Measurements from ENCODE around the gene BEND5.

Gene BEND5

DNA sequence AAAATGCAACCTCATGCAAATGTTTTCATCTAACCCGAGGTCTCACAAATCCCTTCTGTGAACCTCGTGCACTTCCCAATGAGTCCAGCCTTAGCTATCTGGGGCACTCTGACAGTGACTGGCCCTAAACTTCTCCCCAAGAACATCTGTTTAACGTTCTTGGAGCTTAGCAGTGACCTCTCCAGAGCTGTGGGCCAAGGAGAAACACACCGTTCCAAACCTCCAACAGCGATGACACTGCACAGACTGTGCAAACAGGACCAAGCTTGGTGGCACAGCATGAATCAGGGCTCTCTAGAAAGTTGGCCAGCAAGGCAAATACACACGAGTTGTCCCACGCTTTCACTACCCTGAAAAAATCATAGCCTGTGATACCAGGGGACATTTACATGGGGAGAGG is 15.8 kb downstream of the BEND5 start:
- Histone ChIP-seq H3K9me3 (ENCODE audit: low read depth, low read length) (no peaks in the 10 kb centered on the region), H3K4me3 (no peak overlapping the region), H3K27ac (no peak overlapping the region), H3K36me3 (ENCODE audit: insufficient read depth, low read length) (peaks cover 17% of the 10 kb centered on the region; the same call in 1 of the 2 replicates), H3K9ac (ENCODE audit: insufficient read length) (no peak overlapping the region)
- TF ChIP-seq FOXP2 (optimal IDR thresholded peaks at IDR 0.05; ENCODE audit: control extremely low read depth, extremely low read length, insufficient read depth) (no peak), EZH2 (IDR thresholded peaks at IDR 0.05) (no peak), POLR2AphosphoS5 (IDR thresholded peaks at IDR 0.05; ENCODE audit: borderline replicate concordance, low read depth, low read length) (no peak)
- no peak for DNase-seq (ENCODE audit: low read depth, low spot score)

DNA sequence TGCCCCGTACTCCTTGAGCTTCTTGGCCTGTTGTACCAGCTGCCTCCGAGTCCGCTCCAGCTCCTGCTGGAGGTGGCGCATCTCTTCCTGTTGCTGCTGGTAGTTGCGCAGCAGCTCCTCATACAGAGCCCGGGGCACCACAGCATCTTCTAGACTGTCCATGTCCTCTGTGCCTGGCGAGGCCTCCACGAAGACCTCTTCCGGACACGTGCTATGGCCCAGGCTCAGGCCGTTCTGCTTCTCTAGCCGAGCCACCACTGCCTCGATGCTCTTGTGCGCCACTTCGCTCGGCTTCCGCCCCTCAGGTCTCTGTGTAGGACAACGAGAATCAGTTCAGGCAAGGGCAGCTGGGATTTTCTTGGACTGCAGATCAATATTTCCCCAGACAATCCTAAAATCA is 17.7 kb downstream of the BEND5 start:
- peaks cover 16% of the 10 kb centered on the region; the same call in 1 of the 2 replicates for H3K36me3 ChIP-seq (ENCODE audit: insufficient read depth, low read length)
- H3K27ac ChIP-seq, result no peak overlapping the region
- no peaks in the 10 kb centered on the region for H3K9me3 ChIP-seq (ENCODE audit: low read depth, low read length)
- H3K9ac ChIP-seq (ENCODE audit: insufficient read length), result no peak overlapping the region
- no peak for DNase-seq (ENCODE audit: low read depth, low spot score)
- H3K4me3 ChIP-seq, result no peak overlapping the region
- TF ChIP-seq POLR2AphosphoS5 (IDR thresholded peaks at IDR 0.05; ENCODE audit: borderline replicate concordance, low read depth, low read length) (no peak), FOXP2 (optimal IDR thresholded peaks at IDR 0.05; ENCODE audit: control extremely low read depth, extremely low read length, insufficient read depth) (no peak), EZH2 (IDR thresholded peaks at IDR 0.05) (no peak)

DNA sequence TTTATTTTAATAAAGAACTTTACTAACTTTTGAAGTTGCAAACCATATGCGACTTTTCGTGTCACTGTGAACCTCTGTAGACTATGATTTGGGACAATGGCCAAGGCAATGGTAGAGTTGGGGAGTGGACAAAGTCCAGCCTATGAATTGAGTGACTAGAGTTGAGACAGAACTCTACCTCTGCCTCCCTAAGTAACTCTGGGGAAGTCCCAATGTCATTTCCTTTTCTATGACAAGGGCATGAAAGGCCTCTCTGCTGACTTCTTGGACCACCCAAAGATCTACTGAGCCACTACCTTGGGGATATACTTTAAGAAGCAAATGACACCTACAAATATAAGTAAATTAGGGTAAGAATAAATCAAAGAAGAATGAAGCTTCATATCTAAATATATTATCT is 19.3 kb downstream of the BEND5 start:
- Histone ChIP-seq H3K9ac (ENCODE audit: insufficient read length) (no peak overlapping the region), H3K9me3 (ENCODE audit: low read depth, low read length) (no peaks in the 10 kb centered on the region), H3K4me3 (no peak overlapping the region), H3K36me3 (ENCODE audit: insufficient read depth, low read length) (peaks cover 16% of the 10 kb centered on the region; the same call in 1 of the 2 replicates), H3K27ac (no peak overlapping the region)
- TF ChIP-seq FOXP2 (optimal IDR thresholded peaks at IDR 0.05; ENCODE audit: control extremely low read depth, extremely low read length, insufficient read depth) (no peak), POLR2AphosphoS5 (IDR thresholded peaks at IDR 0.05; ENCODE audit: borderline replicate concordance, low read depth, low read length) (no peak), EZH2 (IDR thresholded peaks at IDR 0.05) (no peak)
- no peak for DNase-seq (ENCODE audit: low read depth, low spot score)

DNA sequence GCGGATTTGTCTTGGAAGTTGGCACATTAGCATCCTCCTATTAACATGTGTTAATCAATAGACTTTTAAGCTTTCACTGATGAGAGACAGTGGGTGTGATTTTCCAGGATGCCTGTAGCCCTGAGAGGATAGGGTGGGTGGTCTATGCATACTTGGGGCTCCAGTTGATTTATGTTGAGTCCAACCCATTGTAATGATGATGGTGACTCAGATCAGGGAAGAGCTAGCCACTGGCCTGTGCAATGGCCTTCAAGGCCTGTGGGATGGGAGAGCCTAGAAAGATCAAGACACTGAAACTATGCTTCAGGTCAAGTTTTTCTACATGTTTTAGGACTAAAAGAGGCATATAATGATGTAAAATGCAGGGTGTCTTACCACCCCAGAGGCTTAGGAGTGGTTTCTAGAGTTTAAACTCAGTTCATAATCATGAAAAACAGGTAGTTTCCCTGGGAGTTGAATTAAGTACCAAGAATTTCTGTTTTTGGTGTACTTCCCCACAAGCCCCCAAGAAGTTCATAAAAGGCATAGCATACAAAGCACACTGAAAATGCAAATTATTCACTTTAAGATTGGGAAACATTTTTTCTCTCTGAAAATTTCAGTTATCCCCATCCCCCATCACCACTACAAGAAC is 19.9 kb downstream of the BEND5 start:
- DNase-seq (ENCODE audit: low read depth, low spot score), result no peak
- Histone ChIP-seq H3K36me3 (ENCODE audit: insufficient read depth, low read length) (peaks cover 16% of the 10 kb centered on the region; the same call in 1 of the 2 replicates), H3K9me3 (ENCODE audit: low read depth, low read length) (no peaks in the 10 kb centered on the region), H3K9ac (ENCODE audit: insufficient read length) (no peak overlapping the region), H3K27ac (no peak overlapping the region), H3K4me3 (no peak overlapping the region)
- no peak for TF ChIP-seq FOXP2 (optimal IDR thresholded peaks at IDR 0.05; ENCODE audit: control extremely low read depth, extremely low read length, insufficient read depth)

DNA sequence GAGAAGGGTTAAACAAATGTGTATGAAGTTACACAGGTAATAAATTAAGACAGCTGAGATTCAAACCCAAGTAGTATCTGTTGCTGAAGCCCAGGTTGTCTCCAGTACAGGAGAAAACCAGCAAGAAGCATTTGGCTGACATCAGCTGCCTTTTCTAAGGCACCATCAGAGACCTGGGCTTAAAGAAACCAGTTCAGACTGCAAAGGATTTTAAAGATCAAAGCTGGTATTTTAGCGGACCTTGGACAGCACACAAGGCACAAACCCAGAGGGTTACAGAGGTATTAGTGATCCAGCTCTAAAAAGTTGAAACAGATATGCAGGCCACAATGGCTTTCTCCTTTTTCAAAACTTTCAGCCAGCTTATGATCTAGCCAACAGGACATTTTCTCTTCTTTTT is 23.4 kb downstream of the BEND5 start:
- Histone ChIP-seq H3K36me3 (ENCODE audit: insufficient read depth, low read length) (peaks cover 3% of the 10 kb centered on the region; the same call in 1 of the 2 replicates), H3K9ac (ENCODE audit: insufficient read length) (no peak overlapping the region), H3K4me3 (no peak overlapping the region), H3K27ac (no peak overlapping the region), H3K9me3 (ENCODE audit: low read depth, low read length) (no peaks in the 10 kb centered on the region)
- DNase-seq (ENCODE audit: low read depth, low spot score), result no peak
- no peak for TF ChIP-seq FOXP2 (optimal IDR thresholded peaks at IDR 0.05; ENCODE audit: control extremely low read depth, extremely low read length, insufficient read depth)
- TF ChIP-seq POLR2AphosphoS5 (IDR thresholded peaks at IDR 0.05; ENCODE audit: borderline replicate concordance, low read depth, low read length), result no peak
- no peak for TF ChIP-seq EZH2 (IDR thresholded peaks at IDR 0.05)

DNA sequence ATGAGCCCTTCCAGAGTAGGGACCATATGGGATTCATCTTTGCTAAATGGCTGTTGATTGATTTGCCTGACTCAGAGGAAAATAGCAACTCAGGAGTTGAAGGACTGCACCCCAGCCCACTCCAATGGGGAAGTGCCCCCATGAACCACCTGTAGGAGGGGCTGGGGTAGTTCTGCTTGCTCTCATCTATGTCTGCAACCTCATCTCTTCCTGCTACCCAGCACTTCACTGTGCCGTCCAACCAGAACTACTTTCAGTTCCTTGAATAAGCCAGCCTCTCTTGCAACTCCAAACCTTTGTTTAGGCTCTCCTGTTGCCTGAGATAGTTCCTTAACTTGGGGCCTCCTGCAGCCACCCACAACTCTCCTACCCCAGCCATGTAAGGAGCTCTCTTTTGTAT is 26.6 kb downstream of the BEND5 start:
- TF ChIP-seq EZH2 (IDR thresholded peaks at IDR 0.05), result no peak
- no peak for TF ChIP-seq FOXP2 (optimal IDR thresholded peaks at IDR 0.05; ENCODE audit: control extremely low read depth, extremely low read length, insufficient read depth)
- no peak for TF ChIP-seq POLR2AphosphoS5 (IDR thresholded peaks at IDR 0.05; ENCODE audit: borderline replicate concordance, low read depth, low read length)

DNA sequence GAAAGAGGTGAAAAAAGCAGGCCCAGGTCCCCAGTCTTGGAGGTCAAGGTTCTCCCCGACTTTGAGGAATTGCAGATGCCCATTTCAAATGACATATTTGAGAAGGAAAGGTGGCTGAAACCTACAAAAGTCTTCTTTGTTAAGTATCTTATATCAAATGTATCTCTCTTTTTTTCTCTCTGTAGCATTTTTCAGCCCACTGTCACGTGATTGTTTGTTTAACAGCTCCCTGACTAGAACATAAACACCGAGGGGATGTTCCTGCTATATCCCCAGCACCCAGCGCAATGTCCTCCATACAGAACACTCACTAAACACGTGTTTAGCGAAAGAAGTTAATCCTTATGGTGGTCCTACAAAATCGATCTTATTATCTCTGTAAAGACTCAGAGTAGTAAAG is 27.6 kb downstream of the BEND5 start:
- no peaks in the 10 kb centered on the region; the same call in 1 of the 2 replicates for H3K36me3 ChIP-seq (ENCODE audit: insufficient read depth, low read length)
- TF ChIP-seq EZH2 (IDR thresholded peaks at IDR 0.05) (no peak), FOXP2 (optimal IDR thresholded peaks at IDR 0.05; ENCODE audit: control extremely low read depth, extremely low read length, insufficient read depth) (no peak), POLR2AphosphoS5 (IDR thresholded peaks at IDR 0.05; ENCODE audit: borderline replicate concordance, low read depth, low read length) (no peak)
- no peak for DNase-seq (ENCODE audit: low read depth, low spot score)
- no peaks in the 10 kb centered on the region for H3K9me3 ChIP-seq (ENCODE audit: low read depth, low read length)
- no peak overlapping the region for H3K9ac ChIP-seq (ENCODE audit: insufficient read length)
- H3K4me3 ChIP-seq, result no peak overlapping the region
- H3K27ac ChIP-seq, result no peak overlapping the region

More for the DNA sequence above, 26.6 kb downstream of the BEND5 start:
- no peaks in the 10 kb centered on the region for H3K9me3 ChIP-seq (ENCODE audit: low read depth, low read length)
- no peak for DNase-seq (ENCODE audit: low read depth, low spot score)
- no peak overlapping the region for H3K4me3 ChIP-seq
- no peaks in the 10 kb centered on the region; the same call in 1 of the 2 replicates for H3K36me3 ChIP-seq (ENCODE audit: insufficient read depth, low read length)
- no peak overlapping the region for H3K9ac ChIP-seq (ENCODE audit: insufficient read length)
- H3K27ac ChIP-seq, result no peak overlapping the region

DNA sequence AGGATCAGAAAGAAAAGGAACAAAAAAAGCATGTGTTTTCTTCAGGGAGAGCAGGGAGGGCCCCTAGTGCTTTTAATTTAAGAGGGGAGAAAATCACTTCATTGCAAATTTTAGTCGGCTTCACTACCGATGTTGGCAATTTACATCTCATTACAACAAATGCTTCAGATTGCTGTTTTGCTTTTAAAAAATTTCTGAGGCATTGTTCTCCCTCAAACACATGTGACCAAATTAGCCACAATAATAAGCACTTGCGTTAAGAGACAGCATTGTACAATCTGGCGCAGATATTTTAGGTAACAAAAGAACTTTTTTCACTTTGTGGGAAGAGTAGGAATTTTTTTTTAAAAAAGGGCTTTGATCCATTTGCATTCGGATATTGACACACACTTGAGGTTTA is 29.8 kb downstream of the BEND5 start:
- Histone ChIP-seq H3K4me3 (no peak overlapping the region), H3K9me3 (ENCODE audit: low read depth, low read length) (no peaks in the 10 kb centered on the region), H3K27ac (no peak overlapping the region), H3K36me3 (ENCODE audit: insufficient read depth, low read length) (peaks cover 3% of the 10 kb centered on the region; the same call in 1 of the 2 replicates), H3K9ac (ENCODE audit: insufficient read length) (no peak overlapping the region)
- DNase-seq (ENCODE audit: low read depth, low spot score), result no peak
- TF ChIP-seq FOXP2 (optimal IDR thresholded peaks at IDR 0.05; ENCODE audit: control extremely low read depth, extremely low read length, insufficient read depth) (no peak), EZH2 (IDR thresholded peaks at IDR 0.05) (no peak), POLR2AphosphoS5 (IDR thresholded peaks at IDR 0.05; ENCODE audit: borderline replicate concordance, low read depth, low read length) (no peak)

DNA sequence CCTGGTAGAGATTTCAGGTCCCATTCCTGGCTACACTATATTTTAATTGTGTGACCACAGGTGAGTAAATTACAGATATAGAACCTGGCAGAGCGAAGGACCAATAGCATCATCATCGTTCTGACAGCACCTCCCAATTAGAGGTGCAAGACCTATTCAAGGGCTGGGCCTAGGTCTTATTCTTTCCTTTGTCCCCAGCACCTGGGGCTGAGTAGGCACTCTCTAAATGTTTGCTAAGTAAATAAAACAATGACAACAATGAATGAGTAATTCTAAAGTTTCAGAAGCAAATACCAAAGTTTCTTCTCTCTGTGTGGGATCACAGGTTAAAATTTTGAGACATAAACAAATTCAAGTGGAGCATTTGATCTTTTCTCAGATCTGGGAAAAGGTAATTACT is 32.7 kb downstream of the BEND5 start:
- Histone ChIP-seq H3K9ac (ENCODE audit: insufficient read length) (no peak overlapping the region), H3K4me3 (no peak overlapping the region), H3K27ac (no peak overlapping the region), H3K9me3 (ENCODE audit: low read depth, low read length) (no peaks in the 10 kb centered on the region), H3K36me3 (ENCODE audit: insufficient read depth, low read length) (peaks cover 5% of the 10 kb centered on the region; the same call in 1 of the 2 replicates)
- no peak for DNase-seq (ENCODE audit: low read depth, low spot score)
- TF ChIP-seq EZH2 (IDR thresholded peaks at IDR 0.05), result no peak
- TF ChIP-seq POLR2AphosphoS5 (IDR thresholded peaks at IDR 0.05; ENCODE audit: borderline replicate concordance, low read depth, low read length), result no peak
- TF ChIP-seq FOXP2 (optimal IDR thresholded peaks at IDR 0.05; ENCODE audit: control extremely low read depth, extremely low read length, insufficient read depth), result no peak

Measured in SK-N-MC (cell line).